ENCODE measurements around the gene DOK5.

DNA sequence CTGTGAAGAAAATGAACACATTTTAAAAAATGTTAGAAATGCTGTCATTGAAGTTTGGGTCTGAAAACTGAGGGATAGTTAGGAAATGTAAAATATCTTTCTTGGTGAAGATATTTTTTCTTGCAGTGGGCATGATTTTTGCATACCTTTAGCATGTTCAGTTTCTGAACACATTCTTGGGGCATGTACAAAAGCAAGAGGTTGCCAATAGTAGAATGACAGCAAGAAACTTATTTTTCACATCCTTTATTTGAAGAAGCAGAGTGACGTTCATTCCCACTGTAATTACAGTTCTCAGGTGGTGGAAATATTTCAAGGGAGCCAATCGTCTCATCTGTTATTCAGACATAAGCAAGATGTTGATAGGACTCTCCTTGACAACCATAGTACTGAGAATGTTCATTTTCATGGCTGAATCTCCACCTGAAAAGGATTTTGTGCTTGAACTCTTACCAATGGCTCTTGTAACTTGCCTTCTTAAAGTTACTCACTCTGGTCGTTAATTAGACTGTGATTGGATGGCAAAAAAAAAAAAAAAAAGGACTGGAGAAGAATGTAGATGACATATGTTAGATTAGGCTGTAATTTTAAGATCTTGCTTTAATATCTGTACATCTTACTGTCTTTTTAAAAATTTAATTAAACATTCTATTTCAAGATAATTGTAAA lies 74.4 kb downstream of the DOK5 start:
- TF ChIP-seq POLR2A (IDR thresholded peaks at IDR 0.05; ENCODE audit: low read depth, low read length) (no peak), RFX5 (IDR thresholded peaks at IDR 0.05; ENCODE audit: low read depth, low read length) (no peak), MAFK (IDR thresholded peaks at IDR 0.05; ENCODE audit: low read depth, low read length) (no peak), CEBPB (IDR thresholded peaks at IDR 0.05; ENCODE audit: low read depth, low read length) (no peak), BHLHE40 (IDR thresholded peaks at IDR 0.05; ENCODE audit: low read depth, low read length) (no peak), SMC3 (IDR thresholded peaks at IDR 0.05; ENCODE audit: low read depth, low read length) (no peak), RAD21 (IDR thresholded peaks at IDR 0.05; ENCODE audit: low read length) (no peak), RCOR1 (IDR thresholded peaks at IDR 0.05; ENCODE audit: insufficient replicate concordance, low read length) (no peak), FOS (IDR thresholded peaks at IDR 0.05; ENCODE audit: low read depth, low read length) (no peak), USF2 (IDR thresholded peaks at IDR 0.05; ENCODE audit: low read depth, low read length) (no peak), MAZ (IDR thresholded peaks at IDR 0.05; ENCODE audit: borderline replicate concordance, low read depth, low read length) (no peak), MXI1 (IDR thresholded peaks at IDR 0.05; ENCODE audit: borderline replicate concordance, low read depth, low read length) (no peak)
- TF ChIP-seq, protein P1, sequence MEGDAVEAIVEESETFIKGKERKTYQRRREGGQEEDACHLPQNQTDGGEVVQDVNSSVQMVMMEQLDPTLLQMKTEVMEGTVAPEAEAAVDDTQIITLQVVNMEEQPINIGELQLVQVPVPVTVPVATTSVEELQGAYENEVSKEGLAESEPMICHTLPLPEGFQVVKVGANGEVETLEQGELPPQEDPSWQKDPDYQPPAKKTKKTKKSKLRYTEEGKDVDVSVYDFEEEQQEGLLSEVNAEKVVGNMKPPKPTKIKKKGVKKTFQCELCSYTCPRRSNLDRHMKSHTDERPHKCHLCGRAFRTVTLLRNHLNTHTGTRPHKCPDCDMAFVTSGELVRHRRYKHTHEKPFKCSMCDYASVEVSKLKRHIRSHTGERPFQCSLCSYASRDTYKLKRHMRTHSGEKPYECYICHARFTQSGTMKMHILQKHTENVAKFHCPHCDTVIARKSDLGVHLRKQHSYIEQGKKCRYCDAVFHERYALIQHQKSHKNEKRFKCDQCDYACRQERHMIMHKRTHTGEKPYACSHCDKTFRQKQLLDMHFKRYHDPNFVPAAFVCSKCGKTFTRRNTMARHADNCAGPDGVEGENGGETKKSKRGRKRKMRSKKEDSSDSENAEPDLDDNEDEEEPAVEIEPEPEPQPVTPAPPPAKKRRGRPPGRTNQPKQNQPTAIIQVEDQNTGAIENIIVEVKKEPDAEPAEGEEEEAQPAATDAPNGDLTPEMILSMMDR (conservative IDR thresholded peaks at IDR 0.05; ENCODE audit: low read depth, low read length): no peak
- TF ChIP-seq, protein P2, sequence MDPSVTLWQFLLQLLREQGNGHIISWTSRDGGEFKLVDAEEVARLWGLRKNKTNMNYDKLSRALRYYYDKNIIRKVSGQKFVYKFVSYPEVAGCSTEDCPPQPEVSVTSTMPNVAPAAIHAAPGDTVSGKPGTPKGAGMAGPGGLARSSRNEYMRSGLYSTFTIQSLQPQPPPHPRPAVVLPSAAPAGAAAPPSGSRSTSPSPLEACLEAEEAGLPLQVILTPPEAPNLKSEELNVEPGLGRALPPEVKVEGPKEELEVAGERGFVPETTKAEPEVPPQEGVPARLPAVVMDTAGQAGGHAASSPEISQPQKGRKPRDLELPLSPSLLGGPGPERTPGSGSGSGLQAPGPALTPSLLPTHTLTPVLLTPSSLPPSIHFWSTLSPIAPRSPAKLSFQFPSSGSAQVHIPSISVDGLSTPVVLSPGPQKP (IDR thresholded peaks at IDR 0.05; ENCODE audit: borderline replicate concordance, low read depth, low read length): no peak
